ENCODE measurements around the gene L3MBTL4.
"Not testable (repeated sequence)": the region's sequence is repeated elsewhere in the genome, so short reads cannot be mapped to it uniquely, and the experiment has no call there.

The L3MBTL4 gene

GRCh38 chr18:6079406-6079805 lies 335.3 kb downstream of the L3MBTL4 start:
- no peak for DNase-seq

DNA sequence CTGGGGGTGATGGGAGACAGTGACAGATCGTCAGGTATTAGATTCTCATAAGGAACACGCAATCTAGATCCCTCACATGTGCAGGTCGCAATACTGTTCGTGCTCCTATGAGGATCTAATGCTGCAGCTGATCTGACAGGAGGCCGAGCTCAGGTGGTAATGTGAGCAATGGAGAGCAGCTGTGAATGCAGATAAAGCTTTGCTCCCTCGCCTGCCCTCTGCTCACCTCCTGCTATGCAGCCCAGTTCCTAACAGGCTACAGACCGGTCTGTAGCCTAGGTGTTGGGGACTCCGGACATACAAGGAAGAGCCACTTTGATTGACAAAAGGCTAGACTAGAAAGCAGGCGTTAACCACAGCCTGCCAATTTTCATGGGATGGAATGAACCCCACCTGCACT lies 335.8 kb downstream of the L3MBTL4 start:
- no peak for DNase-seq

- DNase-seq, result not testable (repeated sequence)
Observed at GRCh38 chr18:6072423-6072822, 342.3 kb downstream of the L3MBTL4 start.

GRCh38 chr18:6069539-6069938 lies 345.2 kb downstream of the L3MBTL4 start:
- DNase-seq, result no peak

- no peak for DNase-seq
Observed at GRCh38 chr18:6069103-6069502, 345.6 kb downstream of the L3MBTL4 start.

- no peak for DNase-seq
Observed at GRCh38 chr18:6060149-6060548, 354.6 kb downstream of the L3MBTL4 start.

DNA sequence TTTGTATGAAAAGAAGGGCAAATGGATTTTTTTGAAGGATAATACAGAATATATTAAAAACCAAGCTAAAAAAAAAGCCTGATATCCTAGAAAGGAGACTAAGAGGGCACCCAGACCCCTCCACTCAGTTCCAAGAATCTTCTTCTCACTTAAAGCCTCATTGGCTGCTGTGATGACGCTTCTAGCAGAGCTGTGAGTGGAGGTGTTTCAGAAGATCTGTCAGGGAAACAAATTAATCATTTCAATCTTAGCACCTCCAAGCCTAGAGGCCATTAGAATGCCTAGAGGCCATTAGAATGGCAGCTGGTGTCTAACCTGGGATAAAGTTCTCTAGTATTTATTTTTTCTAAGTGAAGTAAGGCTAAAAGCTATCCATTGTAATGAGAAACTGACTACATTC lies 355.2 kb downstream of the L3MBTL4 start:
- DNase-seq, result no peak

GRCh38 chr18:6058941-6059340 lies 355.8 kb downstream of the L3MBTL4 start:
- DNase-seq, result no peak

GRCh38 chr18:6057604-6058003 lies 357.1 kb downstream of the L3MBTL4 start:
- DNase-seq, result no peak

- DNase-seq, result no peak
Observed at GRCh38 chr18:6056171-6056910, 358.4 kb downstream of the L3MBTL4 start.

- DNase-seq, result no peak
Observed at GRCh38 chr18:6055711-6056110, 359.0 kb downstream of the L3MBTL4 start.

DNA sequence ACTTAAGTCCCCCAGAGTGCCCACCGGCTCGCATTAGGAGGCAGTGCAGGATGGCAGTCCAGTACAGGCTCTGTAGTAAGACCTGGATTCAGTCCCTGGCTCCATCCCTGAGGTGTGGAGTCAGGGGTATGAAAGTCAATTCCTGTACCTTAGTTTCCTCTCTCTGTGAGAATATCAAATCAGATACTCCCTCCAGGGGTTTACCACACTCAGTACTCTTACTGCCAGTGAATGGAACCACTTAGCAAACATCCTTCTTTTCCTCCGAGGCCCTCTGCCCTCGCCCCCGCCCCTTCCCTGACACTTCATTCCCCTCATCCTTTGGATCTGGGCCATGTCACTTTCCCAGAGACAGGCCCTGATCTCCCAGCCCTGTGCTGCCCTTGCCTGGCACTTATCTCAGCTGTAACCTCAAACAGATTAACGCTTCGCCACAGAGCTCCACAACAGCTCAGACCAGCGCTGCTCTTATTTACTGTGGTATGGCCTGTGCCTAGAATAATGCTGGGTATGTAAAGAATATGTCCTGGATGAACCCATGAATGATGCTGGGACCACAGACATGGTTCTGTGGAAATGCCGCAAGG lies 360.4 kb downstream of the L3MBTL4 start:
- DNase-seq, result no peak

GRCh38 chr18:6052449-6052913 lies 362.2 kb downstream of the L3MBTL4 start:
- DNase-seq, result no peak

GRCh38 chr18:6047596-6047995 lies 367.1 kb downstream of the L3MBTL4 start:
- not testable (repeated sequence) for DNase-seq

DNA sequence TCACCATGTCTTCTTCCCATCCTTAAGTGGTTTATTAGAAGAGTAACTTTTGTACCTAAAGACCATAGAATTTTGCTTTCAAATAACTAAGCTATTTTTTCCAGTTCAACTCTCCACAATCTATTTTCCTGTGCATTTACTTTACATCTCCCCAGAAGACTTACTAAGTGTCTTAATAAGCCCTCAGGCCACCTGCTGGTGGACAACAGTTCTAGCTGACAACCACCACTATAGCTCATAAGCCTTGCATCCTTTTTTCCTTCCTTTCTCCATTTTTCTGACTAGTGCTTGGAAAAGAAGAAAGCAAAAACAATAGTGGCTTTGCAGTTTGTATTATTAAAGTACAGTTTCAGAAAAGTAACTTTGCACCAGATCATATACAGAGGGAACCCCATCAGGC lies 369.9 kb downstream of the L3MBTL4 start:
- no peak for DNase-seq

- DNase-seq, result no peak
Observed at GRCh38 chr18:6044319-6044718, 370.4 kb downstream of the L3MBTL4 start.

- DNase-seq, result no peak
Observed at GRCh38 chr18:6039055-6039454, 375.7 kb downstream of the L3MBTL4 start.

- DNase-seq, result no peak
Observed at GRCh38 chr18:6031442-6031841, 383.3 kb downstream of the L3MBTL4 start.

DNA sequence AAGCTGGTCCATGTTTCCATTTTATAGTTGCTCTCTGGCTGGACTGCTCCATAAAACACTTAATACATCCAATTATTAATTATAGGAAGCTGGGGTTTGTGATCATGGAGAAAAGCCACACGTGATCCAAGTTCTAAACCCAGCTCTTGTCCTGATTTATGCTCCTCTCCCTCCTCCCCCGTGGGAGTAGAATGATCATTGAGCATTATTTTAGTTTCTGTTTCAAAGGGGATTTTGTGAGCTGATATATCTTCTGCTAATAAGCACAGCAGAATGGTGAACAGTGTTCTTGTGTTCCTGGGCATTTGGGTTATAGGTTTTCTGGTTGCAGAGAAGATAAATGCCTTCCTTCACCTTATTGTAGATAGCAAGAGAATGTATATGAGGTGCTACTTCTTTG lies 383.7 kb downstream of the L3MBTL4 start:
- DNase-seq, result no peak

DNA sequence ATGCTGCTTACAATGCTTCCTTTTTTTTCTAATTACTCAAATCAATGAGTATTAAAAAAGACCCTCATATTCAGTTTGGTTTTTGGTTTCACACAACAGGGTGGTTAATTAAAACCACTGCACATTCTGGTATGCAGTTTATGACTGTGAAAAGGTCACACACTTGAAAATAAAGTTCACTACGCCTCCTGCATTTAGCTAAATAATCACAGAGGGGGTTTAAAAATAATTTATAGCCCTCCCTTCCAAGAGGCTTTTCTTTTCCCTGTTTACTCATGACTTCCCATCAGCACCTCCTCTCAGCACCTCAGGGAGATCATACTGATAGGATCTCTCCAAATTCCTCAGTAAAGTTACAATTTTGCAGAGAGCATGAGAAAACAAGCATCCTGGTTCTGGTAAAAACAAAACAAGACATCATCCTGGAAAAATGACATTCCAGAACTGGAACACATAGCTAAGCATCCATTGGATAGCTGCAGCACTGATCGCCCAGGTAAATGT lies 389.9 kb downstream of the L3MBTL4 start:
- DNase-seq, result no peak

- DNase-seq, result no peak
Observed at GRCh38 chr18:6023551-6023950, 391.2 kb downstream of the L3MBTL4 start.

DNA sequence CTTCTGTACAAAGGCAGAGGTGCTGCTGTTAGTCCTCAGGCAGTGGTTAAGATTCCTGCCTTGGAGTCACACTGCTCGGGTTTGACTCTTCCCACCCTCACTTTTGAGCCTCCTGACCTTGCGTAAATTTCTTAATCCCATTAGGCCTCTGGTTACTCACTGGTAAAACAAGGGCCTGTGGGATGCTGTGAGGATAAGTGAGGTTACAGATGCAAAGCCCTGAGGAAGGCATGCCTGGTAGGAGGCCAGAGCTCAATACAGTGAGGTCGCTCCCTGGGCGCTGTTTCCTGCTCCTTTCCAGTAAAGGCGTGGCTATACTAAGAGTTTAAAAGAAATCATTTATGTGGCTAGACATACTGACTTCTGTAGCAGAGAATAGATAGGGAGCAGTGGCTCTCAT lies 391.9 kb downstream of the L3MBTL4 start:
- DNase-seq, result no peak

DNA sequence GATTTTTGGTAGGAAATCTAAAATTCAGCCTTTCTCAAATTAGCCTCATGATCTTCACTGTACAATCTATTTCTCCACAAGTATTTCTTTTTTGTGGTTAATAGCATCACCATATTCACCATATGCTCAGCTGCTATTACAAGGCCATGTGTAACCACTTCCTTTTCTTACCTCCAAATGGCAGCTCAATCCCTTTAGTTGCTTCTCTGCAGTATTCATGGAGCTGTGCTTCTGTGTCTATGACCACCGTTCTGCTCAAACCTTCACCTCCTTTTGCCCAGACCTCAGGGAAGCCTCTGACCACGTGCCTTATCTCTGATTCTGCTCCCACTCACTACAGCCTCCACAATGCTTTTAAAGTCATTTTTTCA lies 392.7 kb downstream of the L3MBTL4 start:
- no peak for DNase-seq

DNA sequence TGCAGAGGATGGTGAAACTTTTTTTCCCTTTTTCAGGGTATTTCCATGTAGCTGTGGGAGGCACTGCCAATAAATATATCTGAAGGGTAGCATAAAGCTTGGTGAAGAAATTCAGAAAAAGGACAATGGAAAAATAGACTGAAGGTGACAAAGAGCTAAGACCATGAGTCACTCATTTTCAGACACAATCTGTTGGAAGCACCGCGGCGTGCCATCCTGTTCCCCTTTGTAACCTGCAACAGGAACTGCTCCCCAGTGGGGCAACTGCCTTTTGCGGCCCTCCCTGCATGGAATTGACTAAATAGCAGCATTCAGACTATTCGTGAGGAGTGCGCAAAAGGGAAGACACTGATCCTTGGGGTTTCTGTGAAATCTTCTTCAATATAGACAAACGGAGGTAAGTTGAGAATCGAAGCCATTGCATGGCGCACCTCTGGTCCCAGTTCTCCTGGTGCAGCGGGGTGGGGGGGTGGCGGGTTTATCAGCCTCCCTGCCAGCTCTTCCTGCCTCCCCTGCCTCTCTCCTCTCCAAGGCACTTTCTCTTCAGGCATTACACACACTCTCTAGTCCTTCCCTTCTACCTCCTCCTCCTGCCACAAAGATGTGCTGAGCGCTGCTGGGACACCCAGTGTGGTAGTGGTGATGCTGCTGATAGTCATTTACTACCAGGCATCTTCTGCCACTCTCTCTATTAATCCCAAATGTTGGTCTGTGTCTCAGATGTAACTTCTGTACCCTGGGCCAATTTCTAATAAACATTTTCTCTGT lies 393.2 kb downstream of the L3MBTL4 start:
- no peak for DNase-seq
